GM19238 (cell line): ENCODE results near the gene AHSP.
A peak's percentile ranks its signal among the peaks of the same experiment; 100 is the strongest.
"Not testable (repeated sequence)": the region's sequence is repeated elsewhere in the genome, so short reads cannot be mapped to it uniquely, and the experiment has no call there.

ENCODE experiments used
- DNase-seq: peaks from one replicate; pipeline ENCODE4 v3.0.0; 2011; ENCODE audit warnings: low spot score; ENCODE audit not compliant: insufficient read length

Gene AHSP

DNA sequence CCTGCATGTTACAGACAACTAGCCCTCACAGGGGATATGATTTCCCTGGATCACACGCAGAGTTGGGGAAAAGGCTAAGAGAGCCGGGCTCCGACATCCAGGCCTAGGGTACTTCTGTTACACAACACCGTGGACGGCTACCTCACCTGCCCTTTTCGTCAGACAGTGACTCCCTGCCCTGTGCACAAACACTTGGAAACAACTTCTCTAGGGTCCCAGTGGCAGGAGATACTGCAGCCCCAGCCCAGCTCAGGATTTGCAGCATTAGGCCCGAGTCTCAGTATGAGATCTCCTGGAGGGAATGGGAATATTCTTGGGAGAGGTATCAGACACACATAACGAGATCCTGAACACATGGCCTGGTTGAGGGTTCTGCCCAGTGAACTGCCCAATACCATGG is 27.8 kb upstream of the AHSP start:
- DNase-seq = no peak

DNA sequence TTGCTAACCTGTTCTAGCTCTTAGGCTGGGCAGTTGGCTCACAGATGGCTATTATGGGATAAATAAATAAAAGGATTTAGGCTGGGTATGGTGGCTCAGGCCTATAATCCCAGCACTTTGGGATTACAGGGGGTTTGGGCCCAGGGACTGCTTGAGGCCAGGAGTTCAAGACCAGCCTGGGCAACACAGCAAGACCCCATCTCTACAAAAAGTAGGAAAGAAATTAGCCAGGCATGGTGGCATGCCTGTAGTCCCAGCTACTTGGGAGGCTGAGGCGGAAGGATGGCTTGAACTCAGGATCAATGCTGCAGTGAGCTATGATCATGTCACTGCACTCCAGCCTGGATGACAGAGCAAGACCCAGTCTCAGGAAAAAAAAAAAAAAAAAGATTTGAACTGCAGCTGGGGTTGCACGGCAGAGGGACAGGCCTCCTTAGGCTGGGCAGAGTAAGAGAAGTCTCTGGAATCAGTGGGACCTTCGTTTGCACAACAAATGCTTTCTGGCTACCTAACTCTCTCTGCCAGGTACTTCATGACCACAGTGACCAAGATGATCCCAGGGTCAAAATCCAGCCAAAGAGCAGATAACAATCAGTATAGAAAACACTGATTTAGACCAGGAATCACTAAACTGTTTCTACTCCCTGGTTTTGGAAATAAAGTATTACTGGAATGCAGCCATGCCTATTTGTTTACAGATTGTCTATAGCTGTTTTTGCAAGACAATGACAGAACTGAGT is 26.3 kb upstream of the AHSP start:
- no peak for DNase-seq

DNA sequence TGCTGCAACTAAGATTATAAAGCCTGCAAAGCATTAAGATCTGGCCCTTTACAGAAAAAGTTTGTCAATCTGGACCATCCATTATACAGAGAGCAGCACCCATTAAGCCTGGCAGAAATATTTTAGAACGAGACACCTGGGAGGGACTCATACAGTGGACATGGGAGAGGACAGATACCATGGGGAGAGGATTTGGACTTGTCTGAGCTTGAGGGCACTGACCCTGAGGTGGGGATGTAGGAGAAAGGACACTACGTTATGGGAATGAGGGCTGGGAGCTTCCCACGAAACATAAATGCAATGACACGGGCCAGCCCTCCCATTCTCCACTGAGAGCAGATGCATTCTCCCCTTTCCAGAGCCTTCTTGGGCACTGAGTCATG is 25.7 kb upstream of the AHSP start:
- DNase-seq = no peak

DNA sequence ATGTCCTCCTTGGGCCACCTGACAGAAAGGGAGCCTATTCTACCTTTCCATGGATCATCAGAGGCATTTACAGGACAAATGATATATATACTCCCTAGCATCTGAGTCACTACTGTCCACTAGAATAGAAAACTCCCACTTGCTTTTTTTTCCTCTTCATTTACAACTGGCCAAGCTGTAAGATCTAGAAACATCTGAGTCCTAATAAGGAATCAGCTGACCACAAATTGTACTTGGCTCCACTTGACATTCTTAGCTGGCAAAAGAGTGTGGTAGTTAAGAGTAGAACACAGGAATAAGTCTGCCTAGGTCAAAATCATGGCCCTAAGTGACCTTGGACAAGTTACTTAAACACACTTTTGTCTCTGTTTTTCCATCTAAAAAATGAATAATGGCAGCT is 24.7 kb upstream of the AHSP start:
- no peak for DNase-seq

DNA sequence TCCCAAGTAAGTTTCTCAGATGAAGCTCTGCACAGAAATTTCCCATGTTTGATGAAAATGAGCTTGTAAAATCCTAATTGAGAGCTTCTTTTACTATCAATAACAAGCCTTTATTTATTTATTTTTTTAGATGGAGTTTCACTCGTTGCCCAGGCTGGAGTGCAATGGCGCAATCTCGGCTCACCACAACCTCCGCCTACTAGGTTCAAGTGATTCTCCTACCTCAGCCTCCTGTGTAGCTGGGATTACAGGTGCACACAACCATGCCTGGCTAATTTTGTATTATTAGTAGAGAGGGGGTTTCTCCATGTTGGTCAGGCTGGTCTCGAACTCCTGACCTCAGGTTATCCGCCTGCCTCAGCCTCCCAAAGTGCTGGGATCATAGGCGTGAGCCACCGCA is 24.1 kb upstream of the AHSP start:
- DNase-seq = not testable (repeated sequence)

DNA sequence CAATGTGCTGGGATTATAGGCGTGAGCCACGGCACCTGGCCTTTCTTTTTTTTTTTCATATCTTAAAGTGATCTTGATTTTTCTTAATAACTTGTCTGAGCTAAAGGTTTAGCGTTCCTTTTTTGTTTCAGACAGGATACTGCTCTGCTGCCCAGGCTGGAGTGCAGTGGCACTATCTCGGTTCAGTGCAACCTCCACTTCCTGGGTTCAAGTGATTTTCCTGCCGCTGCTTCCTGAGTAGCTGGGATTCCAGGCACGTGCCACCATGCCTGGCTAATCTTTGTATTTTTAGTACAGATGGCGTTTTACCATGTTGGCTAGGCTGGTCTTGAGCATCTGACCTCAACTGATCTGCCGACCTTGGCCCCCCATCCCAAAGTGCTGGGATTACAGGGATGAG is 23.5 kb upstream of the AHSP start:
- no peak for DNase-seq

DNA sequence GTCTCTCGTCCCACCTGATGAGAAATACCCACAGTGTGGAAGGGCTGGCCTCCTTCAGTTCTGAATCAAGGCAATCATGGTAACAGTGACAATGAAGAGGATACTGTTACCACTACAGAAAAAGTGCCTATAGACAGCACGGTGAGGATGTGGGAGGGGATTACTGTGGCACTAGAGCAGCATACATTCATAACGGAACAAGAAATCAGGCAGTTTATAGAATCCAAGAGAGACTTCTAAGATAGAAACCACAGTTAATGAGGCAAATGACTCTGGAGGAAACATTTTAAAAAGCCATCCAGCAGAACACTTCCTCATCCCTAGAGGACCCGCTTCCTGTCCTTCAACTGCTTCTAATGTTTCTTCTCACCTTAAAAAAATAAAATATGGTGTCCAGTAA is 22.2 kb upstream of the AHSP start:
- DNase-seq = no peak

DNA sequence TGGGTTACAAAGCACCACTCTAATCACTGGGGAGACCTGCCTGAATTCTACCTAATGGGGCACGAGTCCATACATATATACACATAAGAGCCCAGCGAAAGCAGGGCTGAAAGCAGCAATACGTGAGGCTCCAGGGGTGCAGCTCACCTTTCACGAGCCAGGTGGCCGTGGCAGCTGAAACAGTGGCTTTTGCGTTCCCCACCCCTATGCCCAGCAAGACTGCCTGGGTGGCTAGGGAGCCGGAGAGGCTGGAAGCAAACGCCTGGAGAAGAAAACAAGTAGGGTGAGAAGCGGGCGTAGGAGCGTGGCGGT is 20.1 kb upstream of the AHSP start:
- no peak for DNase-seq

DNA sequence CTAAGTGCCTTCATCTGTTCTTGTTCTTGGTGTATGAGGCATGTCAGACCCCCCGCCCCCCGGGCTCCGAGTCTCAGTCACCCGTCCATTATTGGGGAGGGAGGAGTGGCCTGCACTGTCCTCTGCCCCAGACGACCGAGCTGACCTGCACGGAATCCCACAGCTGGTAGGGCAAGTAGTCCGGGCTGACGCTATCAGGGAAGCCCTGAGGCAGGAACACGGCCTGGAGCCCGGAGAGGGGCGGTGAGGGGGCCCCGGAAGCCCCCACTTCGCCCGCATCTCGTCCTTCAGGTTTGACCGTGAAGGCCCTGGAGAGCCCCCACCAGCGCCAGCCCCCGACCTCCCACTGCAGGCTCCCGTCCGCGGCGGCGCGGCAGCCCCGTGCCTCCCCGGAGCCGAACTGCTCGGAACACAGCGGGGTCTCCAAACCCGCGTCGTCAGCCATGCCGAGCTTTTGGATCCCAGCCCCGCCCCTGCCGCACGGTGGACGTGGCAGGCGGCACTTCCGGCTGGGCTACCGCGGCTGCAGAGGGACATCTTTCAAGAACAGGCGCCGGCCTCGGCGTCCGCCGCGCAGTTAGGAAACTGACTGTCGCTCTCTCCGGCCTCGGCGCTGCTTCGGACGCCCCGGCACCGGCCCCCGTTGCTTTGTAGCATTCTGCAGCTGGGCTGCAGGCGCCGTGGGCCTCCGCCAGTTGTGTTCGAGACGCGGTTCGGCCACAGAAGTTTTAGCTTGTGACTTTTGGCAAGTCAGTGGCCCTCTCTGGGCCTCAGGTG is 19.6 kb upstream of the AHSP start, which contains the start of gene RUSF1:
TSS of gene RUSF1 (minus strand) at position 463 of the 777 bp plus-strand sequence. CDS start at position 445, 18 bp downstream.
- DNase-seq = peak; percentile 74

DNA sequence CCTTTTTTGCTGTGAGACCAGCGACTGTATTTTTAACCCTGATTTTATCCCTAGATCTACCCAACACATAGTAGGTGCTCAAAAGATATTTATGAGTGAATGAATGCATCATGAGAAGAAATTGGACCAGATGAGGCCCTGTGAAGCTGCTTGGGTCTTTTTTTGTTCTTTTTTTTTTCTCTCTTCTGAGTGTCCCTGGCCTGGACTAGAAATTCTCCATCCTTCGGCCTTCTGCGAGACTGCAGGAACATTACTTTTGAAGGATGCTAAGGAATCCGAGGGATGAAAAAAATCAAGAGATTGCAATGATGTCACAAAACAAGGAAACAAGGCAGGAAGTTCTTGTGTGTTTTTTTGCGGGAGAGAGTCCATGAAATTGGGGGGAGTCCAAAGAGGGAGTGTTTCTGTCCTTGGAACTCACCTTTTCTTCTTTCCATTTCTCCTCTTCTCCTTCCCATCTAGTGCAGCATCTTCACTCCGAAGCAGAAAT is 18.9 kb upstream of the AHSP start:
- no peak for DNase-seq

DNA sequence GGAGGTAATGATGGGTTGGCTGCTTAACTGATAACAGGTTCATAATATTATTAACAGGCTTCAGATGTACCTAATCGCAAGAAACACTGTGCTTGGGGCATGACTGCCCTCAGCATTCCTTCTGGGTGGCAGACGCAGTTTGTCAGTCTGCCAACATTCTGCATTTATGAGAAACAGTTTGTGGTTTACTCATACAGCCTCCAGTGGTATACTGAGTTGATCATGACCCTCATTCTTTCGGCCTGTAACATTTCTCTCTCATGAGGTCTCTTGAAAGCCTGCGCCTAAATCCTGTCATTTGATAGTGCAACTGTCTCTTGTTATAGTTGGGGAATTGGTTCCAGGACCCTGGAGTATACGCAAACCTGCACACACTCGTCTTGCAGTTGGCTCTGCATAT is 14.6 kb upstream of the AHSP start:
- no peak for DNase-seq

DNA sequence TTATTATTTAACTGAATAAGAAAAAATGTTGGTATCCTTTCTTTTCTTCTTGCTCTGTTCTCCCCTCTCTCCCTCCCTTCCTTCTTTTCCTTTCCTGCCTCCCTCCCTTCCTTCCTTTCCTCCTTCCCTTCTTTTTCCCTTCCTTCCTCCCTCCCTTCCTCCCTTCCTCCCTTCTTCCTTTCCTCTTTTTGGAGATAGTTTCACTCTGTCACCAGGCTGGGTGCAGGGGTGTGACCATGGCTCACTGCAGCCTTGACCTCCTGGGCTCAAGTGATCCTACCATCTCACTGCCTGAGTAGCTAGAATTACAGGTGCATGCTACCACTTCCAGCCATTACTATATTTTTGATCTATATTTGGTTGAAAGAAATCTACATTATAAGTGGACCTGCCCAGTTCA is 13.8 kb upstream of the AHSP start:
- DNase-seq = no peak

DNA sequence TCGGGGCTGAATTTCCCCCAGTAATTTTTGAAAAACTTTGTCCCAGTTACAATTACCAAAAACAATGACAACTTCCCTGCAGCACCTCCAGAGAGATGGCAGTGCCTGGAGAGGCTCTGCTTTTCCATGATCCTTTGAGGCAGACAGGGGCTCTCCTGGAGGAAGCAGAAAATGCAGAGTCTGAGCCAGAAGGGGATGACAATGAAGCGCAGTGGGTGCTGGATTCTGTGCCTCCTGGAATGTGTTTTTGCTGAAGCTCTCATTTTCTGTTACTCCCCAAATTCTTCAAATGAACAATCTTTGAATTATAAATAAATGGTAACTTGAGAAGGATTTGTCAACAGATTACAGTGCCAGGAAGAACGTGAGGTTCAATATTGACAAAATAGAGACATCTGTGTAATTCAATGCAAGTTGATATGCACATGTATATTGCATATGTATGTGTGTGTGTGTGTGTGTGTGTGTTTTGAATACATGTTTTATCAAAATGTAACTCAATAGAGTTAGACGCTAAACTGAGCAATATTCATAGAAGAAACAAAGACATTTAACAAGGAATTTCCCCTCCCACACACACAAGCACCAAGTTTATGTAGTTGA is 9.8 kb upstream of the AHSP start:
- no peak for DNase-seq

DNA sequence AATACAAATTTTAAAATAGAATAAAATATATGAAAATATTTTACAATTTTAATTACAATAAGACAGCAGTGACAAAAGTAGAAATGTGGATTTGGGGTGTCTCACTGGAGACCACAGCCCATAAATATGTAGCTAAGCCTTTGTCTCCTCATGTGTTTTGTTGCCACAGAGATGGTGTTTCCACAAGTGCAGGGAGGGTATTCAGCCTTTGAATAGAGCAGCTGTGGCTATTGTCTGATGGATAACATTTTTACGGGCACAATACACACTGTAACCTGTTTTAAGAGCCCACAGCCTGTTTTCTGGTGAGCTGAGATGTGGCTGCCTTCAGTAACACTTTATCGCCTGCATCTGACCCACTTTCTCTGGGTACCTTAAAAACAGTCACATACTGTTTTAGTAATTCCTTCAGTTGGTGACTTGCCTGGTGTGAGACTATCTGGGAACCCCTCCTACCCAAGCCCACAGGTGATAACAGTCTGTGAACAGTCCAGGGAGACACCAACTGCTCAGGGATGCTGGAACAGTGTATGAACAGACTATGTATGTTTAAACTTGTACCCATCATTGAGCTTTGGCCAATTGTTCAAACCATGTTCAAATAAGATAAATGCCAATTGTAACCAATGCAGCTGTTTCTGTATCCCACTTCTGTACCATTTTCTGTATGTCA is 7.8 kb upstream of the AHSP start:
- DNase-seq = no peak

DNA sequence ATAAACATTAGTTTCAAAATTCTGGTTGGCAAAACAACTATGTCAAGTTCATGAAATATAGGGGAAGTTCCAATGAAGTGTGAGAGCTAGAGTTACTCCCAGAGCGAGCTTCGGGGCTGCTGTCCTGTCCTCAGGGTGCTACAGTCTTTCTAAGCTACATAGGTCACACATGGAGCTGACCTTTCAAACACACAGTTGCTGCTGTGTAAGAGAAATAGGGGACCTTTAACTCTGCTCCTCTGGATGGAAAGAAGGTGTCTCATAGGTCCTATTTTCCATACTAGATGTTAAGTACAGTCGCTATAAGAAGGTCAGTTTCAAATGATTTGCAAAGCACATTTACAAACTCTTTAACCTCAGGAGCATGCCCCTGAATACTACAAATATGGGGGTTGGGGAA is 6.3 kb upstream of the AHSP start:
- no peak for DNase-seq

DNA sequence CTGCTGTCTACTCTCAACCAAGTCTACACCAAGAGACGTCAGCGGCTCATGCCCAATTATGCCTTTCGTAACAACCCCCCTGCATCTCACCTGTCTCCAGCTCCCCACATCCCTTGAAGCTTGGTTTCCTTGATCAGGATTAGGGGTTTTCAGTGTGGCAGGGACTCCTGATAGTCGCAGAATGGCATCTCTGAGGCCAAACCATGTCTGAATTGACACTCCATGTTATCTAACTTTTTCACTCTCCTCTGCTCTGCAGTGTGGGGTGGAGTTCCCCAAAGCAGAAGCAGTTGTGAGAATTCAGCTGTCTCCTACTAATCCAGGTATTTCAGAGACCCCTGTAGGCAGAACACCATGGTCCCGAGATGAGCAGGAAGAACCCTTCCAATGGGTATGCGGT is 5.6 kb upstream of the AHSP start:
- no peak for DNase-seq

DNA sequence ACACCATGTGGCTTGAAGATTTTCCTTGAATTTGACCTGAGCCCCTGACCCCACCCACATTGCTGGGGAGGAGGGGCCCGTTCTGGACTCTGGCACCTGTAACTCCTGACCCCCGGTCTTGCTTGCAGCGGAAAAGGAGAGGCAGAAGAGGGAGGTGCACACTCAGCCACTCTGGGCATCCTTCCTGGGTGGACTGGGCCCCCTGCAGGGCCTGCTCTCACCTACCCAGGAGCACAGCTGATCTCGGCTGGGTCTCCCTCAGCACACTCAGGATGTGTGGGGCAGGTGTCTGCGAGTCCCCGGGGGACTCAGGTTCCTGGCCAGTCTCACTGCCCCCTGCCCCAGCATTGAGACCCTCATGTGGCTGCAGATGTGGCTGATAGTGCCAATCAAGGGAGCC is 3.9 kb upstream of the AHSP start:
- not testable (repeated sequence) for DNase-seq

DNA sequence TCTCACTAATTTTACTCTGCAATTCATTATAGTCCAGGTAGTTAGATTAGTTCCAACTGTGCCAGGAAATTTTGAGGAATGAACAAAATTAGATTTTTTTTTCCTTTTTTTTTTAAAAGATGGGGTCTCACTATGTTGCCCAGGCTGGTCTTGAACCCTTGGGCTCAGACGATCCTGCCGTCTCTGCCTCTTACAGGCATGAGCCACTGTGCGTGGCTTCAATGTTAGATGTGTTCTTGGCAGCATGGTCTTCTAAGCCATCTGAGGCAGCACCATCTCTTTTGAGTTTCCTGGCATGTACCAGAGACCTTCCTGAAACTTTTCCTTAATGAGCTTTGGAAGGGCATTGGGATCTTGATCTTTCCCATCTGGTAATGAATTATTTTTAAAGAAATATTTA is 2.6 kb upstream of the AHSP start:
- DNase-seq = no peak

DNA sequence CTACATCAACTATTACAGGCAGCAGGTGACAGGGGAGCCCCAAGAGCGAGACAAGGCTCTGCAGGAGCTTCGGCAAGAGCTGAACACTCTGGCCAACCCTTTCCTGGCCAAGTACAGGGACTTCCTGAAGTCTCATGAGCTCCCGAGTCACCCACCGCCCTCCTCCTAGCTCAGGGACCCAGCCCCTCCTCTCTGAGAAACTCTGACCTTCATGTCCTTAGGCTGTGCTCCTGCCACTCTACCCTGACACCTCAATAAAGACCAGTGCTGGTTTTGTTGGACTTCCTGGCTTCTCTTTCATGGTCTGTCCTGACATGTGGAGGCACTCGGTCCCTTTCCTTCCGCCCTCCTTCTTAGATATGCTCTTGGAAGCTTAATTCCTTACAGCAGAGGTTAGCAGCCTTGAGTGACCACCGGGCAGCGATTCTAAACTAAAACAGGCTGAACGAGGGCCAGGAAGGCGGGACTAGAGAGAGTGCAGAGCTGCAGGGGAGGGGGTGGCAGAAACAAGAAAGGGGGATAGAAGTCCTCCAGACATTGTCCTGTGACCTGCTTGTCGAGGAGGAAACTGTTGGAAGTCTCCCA is 915 bp downstream of the AHSP start:
- no peak for DNase-seq

DNA sequence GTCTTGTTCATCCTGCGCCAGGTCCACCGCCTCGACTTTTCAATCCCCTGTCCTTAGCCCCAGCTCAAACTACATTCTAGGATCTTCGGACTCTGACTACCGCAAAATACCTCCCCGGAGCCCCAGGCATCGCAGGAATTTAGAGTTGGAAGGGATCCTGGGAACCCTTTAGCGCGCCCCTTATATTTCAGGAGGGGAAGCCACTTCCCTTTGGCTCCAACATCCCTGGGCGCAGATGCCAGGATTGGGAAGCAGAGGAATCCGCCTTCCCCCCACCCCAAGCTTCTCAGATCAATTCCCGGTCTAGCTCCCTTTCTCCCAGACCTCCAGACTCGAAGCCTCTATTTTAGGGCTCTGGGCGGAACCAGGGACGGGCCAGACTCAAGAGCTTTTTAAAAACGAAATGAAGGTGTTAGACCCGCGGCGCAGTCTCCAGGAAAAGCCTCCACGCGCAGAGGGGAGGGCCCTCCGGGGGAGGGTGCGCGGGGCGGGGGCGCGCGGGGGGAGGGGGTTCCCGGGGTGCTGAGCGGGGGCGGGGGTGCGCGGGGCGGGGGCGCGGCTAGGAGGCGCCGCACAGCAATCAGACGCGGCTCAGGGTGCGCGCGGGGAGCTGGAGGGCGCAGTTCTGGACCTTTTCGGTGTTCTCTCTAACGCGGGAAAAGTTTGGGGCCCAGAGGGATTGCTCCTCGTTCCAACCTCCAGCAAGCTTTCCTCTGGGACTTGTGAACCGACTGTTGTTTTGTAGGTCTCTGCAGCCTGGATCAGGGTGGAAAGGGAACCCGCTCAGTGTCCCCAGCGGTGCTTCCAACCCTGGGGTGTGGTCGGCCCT is 1.6 kb downstream of the AHSP start:
- DNase-seq = no peak

DNA sequence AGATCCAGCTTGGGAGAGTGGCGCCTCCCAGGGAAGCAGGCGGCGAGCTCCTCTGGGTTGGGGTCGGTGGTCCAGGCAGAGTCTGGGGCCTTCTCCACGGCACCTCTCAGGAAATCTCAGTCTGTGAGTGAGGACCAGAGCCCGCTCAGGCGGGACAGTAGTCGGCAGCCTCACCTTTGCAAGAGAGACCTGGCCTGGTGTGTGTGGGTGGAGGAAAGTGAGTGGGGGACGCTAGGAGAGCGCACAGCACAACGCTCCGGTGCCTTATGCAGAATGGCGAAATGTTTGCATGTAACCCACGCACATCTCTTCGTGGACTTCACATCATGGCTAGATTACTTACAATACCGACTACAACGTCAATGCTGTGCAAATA is 2.2 kb downstream of the AHSP start:
- no peak for DNase-seq
